HEK293T (cell line): ENCODE data around the gene CRCP.

ENCODE experiments used
- ELF4 ChIP-seq: fragments of 450-650 bp; IDR thresholded peaks from 2 replicates; pipeline ENCODE4 v1.6.1; 2017; ENCODE audit warnings: antibody characterized with exemption
- FOXA1 ChIP-seq: fragments of 450-650 bp; IDR thresholded peaks from 2 replicates; pipeline ENCODE4 v1.6.1; 2016; ENCODE audit warnings: mild to moderate bottlenecking
- NFRKB ChIP-seq: fragments of 450-650 bp; IDR thresholded peaks from 2 replicates; pipeline ENCODE4 v1.6.1; 2016; ENCODE audit warnings: mild to moderate bottlenecking, moderate library complexity

- TF ChIP-seq ELF4: no peak
- no peak for TF ChIP-seq NFRKB
- no peak for TF ChIP-seq FOXA1
Observed at GRCh38 chr7:66069732-66070131, 44.9 kb upstream of the CRCP start.
